GM18519 (cell line): ENCODE results near the gene TMC8.
"Not testable (repeated sequence)": the region's sequence is repeated elsewhere in the genome, so short reads cannot be mapped to it uniquely, and the experiment has no call there.

Experiments
- ATAC-seq: cut with Tn5 transposase; IDR thresholded peaks from one replicate; pipeline ENCODE4 v1.9.1; 2021; ENCODE audit warnings: mild to moderate bottlenecking, moderate library complexity; ENCODE audit not compliant: unreplicated experiment, low FRiP score

TMC8 gene

DNA sequence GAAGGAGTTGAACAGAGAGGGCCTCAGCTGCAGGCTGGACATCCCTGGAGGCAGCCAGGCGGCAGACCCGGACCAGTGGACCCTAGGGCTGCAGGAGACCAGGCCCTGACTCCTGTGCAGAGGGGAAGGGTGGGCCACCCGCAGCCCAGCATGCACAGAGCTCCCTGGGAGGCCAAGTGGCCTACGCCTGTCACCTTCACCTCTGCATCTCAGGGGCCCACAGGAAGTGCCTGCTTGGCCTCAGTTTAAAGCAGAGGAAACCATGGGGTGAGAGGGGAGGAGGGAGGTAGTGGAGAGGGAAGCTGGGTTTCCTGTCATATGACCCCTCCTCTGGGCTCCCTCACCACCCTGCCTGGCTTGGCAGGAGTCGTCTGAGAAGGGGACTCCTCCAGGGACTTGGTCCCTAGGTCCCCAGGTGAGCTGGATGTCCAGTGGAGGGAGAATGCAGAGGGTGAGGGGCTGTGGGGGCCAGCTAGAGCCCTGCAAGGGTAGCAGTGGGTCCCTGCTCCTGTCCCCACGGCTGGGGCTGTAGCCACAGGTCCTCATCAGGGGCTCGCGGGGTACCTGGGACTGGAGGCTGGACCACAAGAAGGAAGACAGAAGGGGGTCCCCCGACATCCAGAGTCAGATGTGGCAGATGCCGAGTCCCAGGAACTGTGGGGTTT lies at the start of gene TMC8:
Gene TMC8, plus strand, starts transcription at position 335 of the 665 bp plus-strand sequence. CDS start 818 bp downstream, outside the sequence.
- ATAC-seq: no peak

DNA sequence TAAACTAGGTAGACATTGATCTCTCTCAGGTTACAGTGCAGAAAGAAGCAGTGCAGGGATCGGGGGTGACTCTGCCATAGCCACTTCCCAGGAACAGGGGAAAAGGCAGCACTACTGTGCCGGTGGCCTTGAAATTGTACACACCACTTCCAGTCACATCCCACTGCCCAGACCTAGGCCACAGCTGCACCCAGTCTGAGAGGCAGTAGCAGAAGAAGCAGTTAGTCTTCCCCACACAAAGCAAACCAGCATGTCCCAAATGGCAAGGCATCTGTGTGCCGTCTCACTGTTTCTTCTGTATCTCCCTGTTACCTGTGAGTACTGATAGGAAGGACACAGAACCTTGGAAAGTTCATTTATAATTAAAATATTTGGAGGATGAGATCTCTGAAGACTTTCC lies 49.0 kb upstream of the TMC8 start:
- no peak for ATAC-seq

- ATAC-seq: not testable (repeated sequence)
These were observed 48.2 kb upstream of the TMC8 start for GRCh38 chr17:78082355-78082872.

- ATAC-seq: no peak
These were observed 47.6 kb upstream of the TMC8 start for GRCh38 chr17:78082988-78083387.

GRCh38 chr17:78086740-78087139 lies 43.8 kb upstream of the TMC8 start:
- no peak for ATAC-seq

GRCh38 chr17:78088529-78088928 lies 42.0 kb upstream of the TMC8 start:
- ATAC-seq: no peak

GRCh38 chr17:78089576-78090281 lies 40.8 kb upstream of the TMC8 start:
- no peak for ATAC-seq

DNA sequence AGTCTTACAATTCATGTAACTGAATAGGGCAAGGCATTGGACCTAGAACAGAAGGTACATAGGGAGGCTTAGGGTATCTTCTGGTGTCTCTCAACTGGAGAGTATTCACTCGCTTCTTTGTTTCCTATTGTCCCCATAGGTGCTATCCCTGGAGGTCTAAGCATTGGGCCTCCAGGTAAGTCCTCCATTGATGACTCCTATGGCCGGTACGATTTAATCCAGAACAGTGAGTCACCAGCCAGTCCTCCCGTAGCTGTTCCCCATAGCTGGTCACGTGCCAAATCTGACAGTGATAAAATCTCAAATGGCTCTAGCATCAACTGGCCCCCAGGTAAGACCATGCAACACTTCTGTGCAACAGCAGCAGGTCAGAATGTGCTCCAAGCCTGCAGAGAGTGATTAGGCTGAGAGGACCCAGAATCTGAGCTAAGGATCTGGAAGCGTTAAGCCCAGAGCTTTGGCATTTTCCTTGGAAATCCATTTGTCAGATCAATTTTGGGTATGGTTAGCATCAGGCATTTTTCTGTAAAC lies 37.7 kb upstream of the TMC8 start:
- ATAC-seq: no peak

DNA sequence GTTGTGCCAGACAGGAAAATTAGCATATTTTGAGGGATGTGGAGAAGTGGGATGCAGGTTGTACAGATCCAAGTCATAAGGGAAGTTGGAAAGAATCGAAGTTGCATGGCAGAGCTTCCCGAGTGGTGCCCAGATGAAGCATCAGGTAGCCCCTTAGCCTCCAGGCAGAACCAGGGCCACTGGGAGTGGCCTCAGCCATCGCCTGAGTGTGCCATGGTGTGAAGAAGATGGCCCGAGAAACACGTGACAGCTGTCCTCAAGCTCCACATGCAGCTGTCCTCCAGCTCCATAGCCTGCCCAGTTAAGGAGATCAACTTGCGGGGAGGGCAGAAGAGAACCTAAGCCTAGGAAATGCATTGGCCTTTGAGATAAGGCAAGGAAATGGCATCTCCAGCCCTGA lies 35.5 kb upstream of the TMC8 start:
- no peak for ATAC-seq

DNA sequence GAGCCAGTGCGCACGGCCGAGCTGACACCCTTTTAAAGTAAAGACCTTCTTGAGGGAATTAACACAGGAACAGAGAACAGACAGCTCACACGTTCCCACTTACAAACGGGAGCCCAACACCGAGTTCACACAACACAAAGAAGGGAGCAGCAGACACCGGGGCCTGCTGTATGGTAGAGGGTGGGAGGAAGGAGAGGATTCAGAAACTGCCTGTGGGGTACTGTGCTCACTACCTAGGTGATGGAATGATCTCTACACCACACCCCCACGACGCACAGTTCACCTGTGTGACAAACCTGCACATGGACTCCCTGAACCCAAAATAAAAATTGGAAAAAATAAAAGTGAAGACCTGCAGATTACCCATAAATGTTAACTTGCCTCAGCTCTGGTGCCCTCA lies 34.5 kb upstream of the TMC8 start:
- ATAC-seq: no peak

DNA sequence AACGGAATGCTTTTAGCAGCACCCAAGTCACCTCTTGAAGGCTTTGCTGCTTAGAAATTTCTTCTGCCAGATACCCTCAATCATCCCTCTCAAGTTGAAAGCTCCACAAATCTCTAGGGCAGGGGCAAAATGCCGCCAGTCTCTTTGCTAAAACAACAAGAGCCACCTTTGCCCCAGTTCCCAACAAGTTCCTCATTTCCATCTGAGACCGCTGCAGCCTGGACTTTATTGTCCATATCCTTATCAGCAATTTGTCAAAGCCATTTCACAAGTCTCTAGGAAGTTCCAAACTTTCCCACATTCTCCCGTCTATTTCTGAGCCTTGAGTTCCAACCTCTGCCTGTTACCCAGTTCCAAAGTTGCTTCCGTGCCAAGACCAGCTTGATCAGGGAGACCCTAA lies 29.5 kb upstream of the TMC8 start:
- no peak for ATAC-seq

DNA sequence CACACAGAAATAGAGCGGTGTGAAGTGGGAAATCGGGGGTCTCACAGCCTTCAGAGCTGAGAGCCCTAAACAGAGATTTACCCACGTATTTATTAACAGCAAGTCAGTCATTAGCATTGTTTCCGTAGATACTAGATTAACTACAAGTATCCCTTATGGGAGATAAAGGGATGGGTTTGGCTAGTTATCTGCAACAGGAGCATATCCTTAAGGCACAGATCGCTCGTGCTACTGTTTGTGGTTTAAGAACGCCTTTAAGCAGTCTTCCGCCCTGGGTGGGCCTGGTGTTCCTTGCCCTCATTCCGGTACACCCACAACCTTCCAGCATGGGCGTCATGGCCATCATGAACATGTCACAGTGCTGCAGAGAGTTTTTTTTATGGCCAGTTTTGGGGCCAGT lies 29.0 kb upstream of the TMC8 start:
- ATAC-seq: no peak

GRCh38 chr17:78103311-78103710 lies 27.3 kb upstream of the TMC8 start:
- ATAC-seq: no peak

GRCh38 chr17:78104540-78104941 lies 26.0 kb upstream of the TMC8 start:
- no peak for ATAC-seq

GRCh38 chr17:78105101-78105500 lies 25.5 kb upstream of the TMC8 start:
- ATAC-seq: no peak

GRCh38 chr17:78105551-78105950 lies 25.0 kb upstream of the TMC8 start:
- no peak for ATAC-seq

- ATAC-seq: no peak
These were observed 24.4 kb upstream of the TMC8 start for GRCh38 chr17:78106211-78106610.

DNA sequence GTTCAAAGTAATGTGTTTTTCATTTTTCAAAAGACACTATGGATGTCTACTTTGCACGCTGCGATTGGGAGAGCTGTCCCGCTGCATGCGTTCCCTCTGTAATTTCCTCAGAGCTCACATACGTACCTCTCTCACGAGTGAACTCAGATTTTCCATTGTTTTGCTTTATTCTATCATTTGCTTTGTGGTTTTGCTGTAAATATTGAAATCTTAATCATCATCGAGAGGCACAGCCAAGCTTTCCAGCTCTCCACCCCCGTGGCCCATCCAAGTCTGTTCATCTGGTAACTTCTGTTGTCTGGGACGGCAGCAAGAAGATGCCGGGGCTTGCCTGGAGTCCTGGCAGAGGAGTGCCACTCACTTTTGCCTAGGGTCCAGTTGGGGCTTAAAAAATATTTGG lies 23.1 kb upstream of the TMC8 start:
- ATAC-seq: no peak

DNA sequence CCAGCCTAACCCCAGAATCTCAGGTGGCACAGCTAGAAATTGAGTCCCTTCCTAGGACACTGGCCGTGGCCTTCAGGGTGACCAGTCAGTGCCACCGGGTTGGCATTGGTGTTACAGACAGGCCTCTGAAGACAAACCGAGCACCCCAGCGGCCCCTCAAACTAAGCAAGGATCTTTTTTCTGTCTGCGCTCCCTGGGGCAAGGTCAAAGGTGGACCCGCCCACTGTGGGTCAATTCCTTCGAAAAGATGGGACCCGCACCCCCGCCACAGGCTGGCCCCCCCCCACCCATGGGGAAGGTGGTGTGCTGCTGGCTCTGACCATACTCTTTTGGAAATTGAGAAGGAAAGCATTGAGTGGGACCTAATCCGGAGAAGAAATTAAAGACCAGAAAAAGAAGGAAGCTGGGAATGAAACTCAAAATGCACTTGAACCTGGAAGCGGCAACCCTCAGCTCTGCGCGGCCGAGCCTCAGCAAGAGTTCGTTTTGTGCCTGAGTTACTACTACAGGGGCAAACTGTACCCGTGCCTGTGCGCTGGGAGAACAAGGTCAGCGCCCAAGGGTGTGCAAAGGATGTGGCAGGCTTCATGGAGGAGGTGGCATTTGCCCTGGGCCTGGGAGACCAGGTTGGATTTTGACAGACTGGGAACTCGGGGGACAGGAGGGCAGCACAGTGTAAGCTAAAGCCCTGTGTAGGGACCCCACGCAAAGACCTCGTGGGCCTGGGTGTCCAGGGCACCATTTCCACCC lies 22.4 kb upstream of the TMC8 start:
- no peak for ATAC-seq

GRCh38 chr17:78108726-78109488 lies 21.7 kb upstream of the TMC8 start:
- no peak for ATAC-seq

DNA sequence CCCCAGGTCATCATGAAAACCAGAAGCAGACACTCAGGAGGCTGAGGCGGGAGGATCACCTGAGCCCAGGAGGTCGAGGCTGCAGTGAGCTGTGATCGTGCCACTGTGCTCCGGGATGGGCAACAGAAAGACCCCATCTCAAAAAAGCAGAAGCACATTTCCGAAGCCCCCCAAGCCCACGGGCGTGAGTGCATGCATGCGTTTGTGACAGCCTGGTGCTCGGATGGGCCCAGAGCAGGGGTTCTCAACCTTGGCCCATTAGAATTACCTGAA lies 21.1 kb upstream of the TMC8 start:
- ATAC-seq: no peak
